HCT116 (cell line): Measurements from ENCODE around the gene KRT82.

Experiments used
- CBX3 ChIP-seq: IDR thresholded peaks from 2 replicates; pipeline ENCODE4 v1.6.1; 2012; ENCODE audit warnings: low read depth
- EZH2phosphoT487 ChIP-seq: fragments of 200-600 bp; IDR thresholded peaks from 2 replicates; pipeline ENCODE4 v1.6.1; 2018; ENCODE audit warnings: antibody characterized with exemption, borderline replicate concordance
- ZNF274 ChIP-seq: fragments of 200-500 bp; sonication (Bioruptor generic); IDR thresholded peaks from 2 replicates; pipeline ENCODE4 v1.6.1; 2014; ENCODE audit warnings: mild to moderate bottlenecking, low read depth, low read length, inconsistent platforms
- TF ChIP-seq, protein P1 (sequence below), 3 experiments: fragments of 200-600 bp in 1 of 3; sonication (generic) in 1 of 3; IDR thresholded peaks in 2 of 3; conservative IDR thresholded peaks in 1 of 3; 2 replicates each; pipeline ENCODE4 v1.5.1; 2012 to 2017; ENCODE audit warnings: low read depth in 2 of 3, low read length in 2 of 3, antibody characterized with exemption in 1 of 3, borderline replicate concordance in 1 of 3, control low read depth in 1 of 3, mild to moderate bottlenecking in 1 of 3, mixed read lengths in 1 of 3, mixed run types in 1 of 3, moderate library complexity in 1 of 3; ENCODE audit not compliant: insufficient read depth in 1 of 3

DNA sequence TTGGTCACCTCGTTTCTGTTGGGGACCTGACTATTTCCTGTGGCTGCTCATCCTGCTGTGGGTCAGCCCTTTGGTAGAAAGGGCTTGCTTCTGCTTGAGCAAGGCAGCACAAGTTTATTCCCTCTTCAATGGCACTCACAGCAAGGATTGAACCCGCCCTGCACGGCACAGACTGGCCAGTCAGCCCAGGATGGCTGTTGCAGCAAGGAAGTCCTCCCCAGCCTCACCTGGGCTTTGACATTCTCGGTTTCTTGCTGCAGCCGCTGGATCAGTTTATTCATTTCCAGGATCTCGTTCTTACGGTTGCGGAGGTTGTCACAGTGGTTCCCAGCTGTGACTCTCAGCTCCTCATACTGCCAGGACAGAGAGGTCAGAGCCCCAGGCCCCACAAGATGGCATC lies 9.5 kb downstream of the KRT82 start:
- TF ChIP-seq CBX3: no peak
- no peak for TF ChIP-seq ZNF274
- no peak for TF ChIP-seq EZH2phosphoT487
- TF ChIP-seq, protein P1, sequence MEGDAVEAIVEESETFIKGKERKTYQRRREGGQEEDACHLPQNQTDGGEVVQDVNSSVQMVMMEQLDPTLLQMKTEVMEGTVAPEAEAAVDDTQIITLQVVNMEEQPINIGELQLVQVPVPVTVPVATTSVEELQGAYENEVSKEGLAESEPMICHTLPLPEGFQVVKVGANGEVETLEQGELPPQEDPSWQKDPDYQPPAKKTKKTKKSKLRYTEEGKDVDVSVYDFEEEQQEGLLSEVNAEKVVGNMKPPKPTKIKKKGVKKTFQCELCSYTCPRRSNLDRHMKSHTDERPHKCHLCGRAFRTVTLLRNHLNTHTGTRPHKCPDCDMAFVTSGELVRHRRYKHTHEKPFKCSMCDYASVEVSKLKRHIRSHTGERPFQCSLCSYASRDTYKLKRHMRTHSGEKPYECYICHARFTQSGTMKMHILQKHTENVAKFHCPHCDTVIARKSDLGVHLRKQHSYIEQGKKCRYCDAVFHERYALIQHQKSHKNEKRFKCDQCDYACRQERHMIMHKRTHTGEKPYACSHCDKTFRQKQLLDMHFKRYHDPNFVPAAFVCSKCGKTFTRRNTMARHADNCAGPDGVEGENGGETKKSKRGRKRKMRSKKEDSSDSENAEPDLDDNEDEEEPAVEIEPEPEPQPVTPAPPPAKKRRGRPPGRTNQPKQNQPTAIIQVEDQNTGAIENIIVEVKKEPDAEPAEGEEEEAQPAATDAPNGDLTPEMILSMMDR (IDR thresholded peaks at IDR 0.05 in 2 of 3, conservative IDR thresholded peaks at IDR 0.05 in 1 of 3; ENCODE audit: borderline replicate concordance in 1 of 3, insufficient read depth in 1 of 3, low read depth in 2 of 3, low read length in 2 of 3): no peak
